ENCODE measurements around the gene ZBED3. TPM values are rescaled to one million over a fixed set of nuclear protein-coding genes. Genes with fewer than 3 reads are reported as not detected.
"Not testable (repeated sequence)": the region's sequence is repeated elsewhere in the genome, so short reads cannot be mapped to it uniquely, and the experiment has no call there.

The ZBED3 gene
- total RNA-seq, 2 experiments from 2014 or later, result 5.2 to 6.8 TPM

- Mint-ChIP-seq H3K27me3 (no peaks in the 10 kb centered on the region), H3K9me3 (no peaks in the 10 kb centered on the region), H3K4me1 (ENCODE audit: low read depth) (no peaks in the 10 kb centered on the region), H3K36me3 (ENCODE audit: low read depth) (no peaks in the 10 kb centered on the region), H3K4me3 (no peak overlapping the region), H3K27ac (no peak overlapping the region)
- POLR2A ChIA-PET, result no interaction called here
- CTCF ChIA-PET, result interaction anchor here (1.5 kb wide), 1 partner anchor 261 kb away, joined by 3 read pairs; no protein-coding TSS in a partner anchor
- DNase-seq, result no peak
- ATAC-seq, result no peak
- intact Hi-C loops (cut with micrococcal nuclease), result no loop called here
- TF ChIP-seq, protein P1, sequence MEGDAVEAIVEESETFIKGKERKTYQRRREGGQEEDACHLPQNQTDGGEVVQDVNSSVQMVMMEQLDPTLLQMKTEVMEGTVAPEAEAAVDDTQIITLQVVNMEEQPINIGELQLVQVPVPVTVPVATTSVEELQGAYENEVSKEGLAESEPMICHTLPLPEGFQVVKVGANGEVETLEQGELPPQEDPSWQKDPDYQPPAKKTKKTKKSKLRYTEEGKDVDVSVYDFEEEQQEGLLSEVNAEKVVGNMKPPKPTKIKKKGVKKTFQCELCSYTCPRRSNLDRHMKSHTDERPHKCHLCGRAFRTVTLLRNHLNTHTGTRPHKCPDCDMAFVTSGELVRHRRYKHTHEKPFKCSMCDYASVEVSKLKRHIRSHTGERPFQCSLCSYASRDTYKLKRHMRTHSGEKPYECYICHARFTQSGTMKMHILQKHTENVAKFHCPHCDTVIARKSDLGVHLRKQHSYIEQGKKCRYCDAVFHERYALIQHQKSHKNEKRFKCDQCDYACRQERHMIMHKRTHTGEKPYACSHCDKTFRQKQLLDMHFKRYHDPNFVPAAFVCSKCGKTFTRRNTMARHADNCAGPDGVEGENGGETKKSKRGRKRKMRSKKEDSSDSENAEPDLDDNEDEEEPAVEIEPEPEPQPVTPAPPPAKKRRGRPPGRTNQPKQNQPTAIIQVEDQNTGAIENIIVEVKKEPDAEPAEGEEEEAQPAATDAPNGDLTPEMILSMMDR (IDR thresholded peaks at IDR 0.05), result no peak
These were observed 41.5 kb upstream of the ZBED3 start for GRCh38 chr5:77128411-77129061.

GRCh38 chr5:77123057-77123456, 36.0 kb upstream of the ZBED3 start:
- Mint-ChIP-seq H3K27ac (no peak overlapping the region), H3K4me3 (no peak overlapping the region), H3K4me1 (ENCODE audit: low read depth) (no peaks in the 10 kb centered on the region), H3K9me3 (no peaks in the 10 kb centered on the region), H3K27me3 (no peaks in the 10 kb centered on the region), H3K36me3 (ENCODE audit: low read depth) (no peaks in the 10 kb centered on the region)
- ChIA-PET CTCF (interaction anchor here (1.0 to 1.4 kb wide), 2 partner anchors 26 to 395 kb away, joined by 3 read pairs; no protein-coding TSS in a partner anchor), POLR2A (no interaction called here)
- ATAC-seq, result no peak
- TF ChIP-seq, protein P1 (IDR thresholded peaks at IDR 0.05), result no peak
- DNase-seq, result no peak
- intact Hi-C loops (cut with micrococcal nuclease), result no loop called here

DNA sequence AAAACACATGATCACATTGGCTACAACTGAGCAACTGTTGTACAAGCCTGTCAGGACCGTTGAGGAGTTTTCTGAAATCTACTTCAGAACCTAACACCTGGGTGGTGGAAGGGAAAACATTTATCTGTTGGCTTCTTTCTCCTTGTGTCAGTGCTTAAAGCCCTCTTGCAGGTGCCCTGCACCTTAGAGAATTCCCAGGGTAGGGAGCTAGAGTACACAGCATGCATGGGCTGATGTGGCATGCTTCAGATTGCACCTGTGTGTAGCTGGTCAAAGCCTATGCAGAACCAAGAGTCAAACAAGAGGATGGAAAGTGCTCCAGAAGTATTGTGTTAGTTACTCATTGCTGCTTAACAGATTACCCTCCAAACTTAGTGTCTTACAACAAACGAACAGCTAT, 33.6 kb upstream of the ZBED3 start:
- ATAC-seq, result no peak
- Mint-ChIP-seq H3K4me1 (ENCODE audit: low read depth) (no peaks in the 10 kb centered on the region), H3K4me3 (no peak overlapping the region), H3K27me3 (no peaks in the 10 kb centered on the region), H3K9me3 (no peaks in the 10 kb centered on the region), H3K36me3 (ENCODE audit: low read depth) (no peaks in the 10 kb centered on the region), H3K27ac (no peak overlapping the region)
- intact Hi-C loops (cut with micrococcal nuclease), result no loop called here
- TF ChIP-seq, protein P1 (IDR thresholded peaks at IDR 0.05), result no peak
- CTCF ChIA-PET, result interaction anchor here (1.5 kb wide), 1 partner anchor 43 kb away, joined by 3 read pairs; no protein-coding TSS in a partner anchor
- POLR2A ChIA-PET, result no interaction called here
- DNase-seq, result no peak

GRCh38 chr5:77120086-77120485, 33.0 kb upstream of the ZBED3 start:
- H3K4me1 Mint-ChIP-seq (ENCODE audit: low read depth), result no peaks in the 10 kb centered on the region
- H3K27ac Mint-ChIP-seq, result no peak overlapping the region
- H3K9me3 Mint-ChIP-seq, result no peaks in the 10 kb centered on the region
- no peak for ATAC-seq
- no peak for DNase-seq
- no peak overlapping the region for H3K4me3 Mint-ChIP-seq
- CTCF ChIA-PET, result no interaction called here
- TF ChIP-seq, protein P1 (IDR thresholded peaks at IDR 0.05), result no peak
- POLR2A ChIA-PET, result no interaction called here
- no peaks in the 10 kb centered on the region for H3K36me3 Mint-ChIP-seq (ENCODE audit: low read depth)
- intact Hi-C loops (cut with micrococcal nuclease), result no loop called here
- peaks cover 2% of the 10 kb centered on the region for H3K27me3 Mint-ChIP-seq

DNA sequence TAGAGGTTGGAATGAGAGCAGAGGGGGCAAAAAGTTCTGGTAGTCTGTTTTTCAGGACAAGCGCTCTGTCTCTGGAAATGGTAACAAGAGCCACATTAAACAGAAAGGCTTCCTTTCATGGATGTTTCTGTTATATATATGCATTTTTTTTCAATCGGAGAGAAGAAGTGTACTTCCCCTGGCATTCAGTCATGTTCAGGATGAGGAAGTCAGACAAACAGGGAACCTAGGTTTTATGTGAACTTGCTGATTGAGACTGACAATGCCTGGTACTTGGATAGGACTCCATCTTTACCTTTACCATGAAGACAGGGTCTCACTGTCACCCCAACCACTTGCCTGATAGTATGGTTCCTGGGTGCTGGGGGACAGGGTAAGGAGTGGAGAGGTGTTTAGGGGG, 30.1 kb upstream of the ZBED3 start:
- peaks cover 4% of the 10 kb centered on the region for H3K9me3 Mint-ChIP-seq
- ChIA-PET CTCF (no interaction called here), POLR2A (no interaction called here)
- H3K27me3 Mint-ChIP-seq, result peaks cover 4% of the 10 kb centered on the region
- H3K4me1 Mint-ChIP-seq (ENCODE audit: low read depth), result no peaks in the 10 kb centered on the region
- no peak overlapping the region for H3K27ac Mint-ChIP-seq
- TF ChIP-seq, protein P1 (IDR thresholded peaks at IDR 0.05), result no peak
- H3K4me3 Mint-ChIP-seq, result no peak overlapping the region
- peaks cover 2% of the 10 kb centered on the region for H3K36me3 Mint-ChIP-seq (ENCODE audit: low read depth)
- intact Hi-C loops (cut with micrococcal nuclease), result no loop called here
- DNase-seq, result no peak
- ATAC-seq, result no peak

- DNase-seq; H3K27ac Mint-ChIP-seq; ATAC-seq; intact Hi-C loops (cut with micrococcal nuclease); H3K36me3 Mint-ChIP-seq (ENCODE audit: low read depth); H3K9me3 Mint-ChIP-seq; H3K27me3 Mint-ChIP-seq; H3K4me3 Mint-ChIP-seq; H3K4me1 Mint-ChIP-seq (ENCODE audit: low read depth); CTCF ChIA-PET: not testable (repeated sequence)
- POLR2A ChIA-PET, result interaction anchor here (1.2 kb wide), 1 partner anchor 30 kb away, joined by 4 read pairs; no protein-coding TSS in a partner anchor
These were observed 19.9 kb upstream of the ZBED3 start for GRCh38 chr5:77107035-77107434.
